Keratinocyte (primary cell): ENCODE data around the gene BBX. TPM values are rescaled to one million over a fixed set of nuclear protein-coding genes. Genes with fewer than 3 reads are reported as not detected.

Experiments
- DNase-seq: peaks from one replicate; pipeline ENCODE4 v3.0.0-alpha.2; 2011; ENCODE audit warnings: low read depth, missing footprints, low spot score
- FAIRE-seq: peaks from 2 replicates; lab custom pipeline; 2011; peaks lifted over from hg19 to GRCh38; lab: Jason Lieb, UNC
- H2AFZ ChIP-seq: 2 replicates; pipeline ENCODE4 v1.6.0; 2012; ENCODE audit warnings: low read length, control low read depth, inconsistent platforms; ENCODE audit not compliant: control insufficient read depth
- H3K27ac ChIP-seq: 2 replicates; pipeline ENCODE4 v1.5.1; 2011; ENCODE audit warnings: low read length; ENCODE audit not compliant: control insufficient read depth, insufficient read depth
- H3K27me3 ChIP-seq: 3 replicates; pipeline ENCODE4 v1.6.0; 2011; ENCODE audit warnings: low read length; ENCODE audit not compliant: control insufficient read depth, insufficient read depth; ENCODE audit errors: extremely low read depth
- H3K36me3 ChIP-seq, 2 experiments: 2 replicates in 1 of 2; 3 replicates in 1 of 2; pipeline ENCODE4 v1.5.1; 2011; ENCODE audit warnings: low read length in 2 of 2, mild to moderate bottlenecking in 1 of 2; ENCODE audit not compliant: control insufficient read depth in 2 of 2, insufficient read depth in 2 of 2; ENCODE audit errors: extremely low read depth in 1 of 2
- H3K4me1 ChIP-seq: 3 replicates; pipeline ENCODE4 v1.5.1; 2011; ENCODE audit warnings: low read length; ENCODE audit not compliant: control insufficient read depth, insufficient read depth; ENCODE audit errors: extremely low read depth
- H3K4me2 ChIP-seq: 3 replicates; pipeline ENCODE4 v1.6.0; 2011; ENCODE audit warnings: low read depth, low read length; ENCODE audit not compliant: control insufficient read depth, insufficient read depth; ENCODE audit errors: extremely low read depth
- H3K4me3 ChIP-seq, 3 experiments: fragments of 200-600 bp in 1 of 3; sonication (generic) in 1 of 3; 2 replicates in 2 of 3; 3 replicates in 1 of 3; pipeline ENCODE4 v1.5.1; 2011 to 2016; ENCODE audit warnings: low read length in 3 of 3, mild to moderate bottlenecking in 3 of 3, control low read depth in 2 of 3, inconsistent platforms in 1 of 3, low read depth in 1 of 3, mixed read lengths in 1 of 3, mixed run types in 1 of 3, moderate library complexity in 1 of 3; ENCODE audit not compliant: control insufficient read depth in 2 of 3, insufficient read depth in 2 of 3; ENCODE audit errors: extremely low read depth in 1 of 3
- H3K79me2 ChIP-seq: 2 replicates; pipeline ENCODE4 v1.6.0; 2012; ENCODE audit warnings: low read length; ENCODE audit not compliant: control insufficient read depth, insufficient read depth
- H3K9ac ChIP-seq: 3 replicates; pipeline ENCODE4 v1.6.0; 2011; ENCODE audit warnings: low read length; ENCODE audit not compliant: control insufficient read depth, insufficient read depth; ENCODE audit errors: extremely low read depth
- H3K9me1 ChIP-seq: 3 replicates; pipeline ENCODE4 v1.6.0; 2011; ENCODE audit warnings: low read length; ENCODE audit not compliant: control insufficient read depth, insufficient read depth; ENCODE audit errors: extremely low read depth
- H3K9me3 ChIP-seq: 2 replicates; pipeline ENCODE4 v1.5.1; 2012; ENCODE audit warnings: low read depth, low read length; ENCODE audit not compliant: control insufficient read depth
- H4K20me1 ChIP-seq: 3 replicates; pipeline ENCODE4 v1.6.0; 2011; ENCODE audit warnings: low read length; ENCODE audit not compliant: control insufficient read depth, insufficient read depth; ENCODE audit errors: extremely low read depth
- CTCF ChIP-seq, 3 experiments: IDR thresholded peaks in 1 of 3; conservative IDR thresholded peaks in 1 of 3; optimal IDR thresholded peaks in 1 of 3; 2 replicates in 2 of 3; 3 replicates in 1 of 3; pipeline versions ENCODE3 to v1.5.1; 2011; ENCODE audit warnings: low read length in 3 of 3, mild to moderate bottlenecking in 3 of 3, moderate library complexity in 2 of 3, control low read depth in 1 of 3, inconsistent platforms in 1 of 3; ENCODE audit not compliant: insufficient read depth in 2 of 3; ENCODE audit errors: extremely low read depth in 1 of 3
- EZH2 ChIP-seq: IDR thresholded peaks from one replicate; pipeline ENCODE4 v1.6.1; 2012; ENCODE audit warnings: inconsistent platforms, mild to moderate bottlenecking, low read length, moderate library complexity
- dilution Hi-C: fragments of 300-500 bp; cut with MboI; formaldehyde crosslinking; loops from one replicate; pipeline ENCODE4 v1.7.0; 2020; ENCODE audit warnings: low sequenced_read_pairs; ENCODE audit not compliant: extremely low pct_ligation_motif_present
- polyA plus RNA-seq, 5 experiments: library from polyadenylated mRNA; depleted of rRNA in 3 of 5; stranded (reverse) in 3 of 5; stranded (forward) in 1 of 5; unstranded in 1 of 5; fragments of >200 nt; gene quantifications; 1 replicate in 1 of 5; 2 replicates in 3 of 5; 3 replicates in 1 of 5; pipeline versions ENCODE4 v1.2.1 to v1.2.3, GENCODE V29; 2011 to 2012; ENCODE audit warnings: missing spikeins in 2 of 5, low read depth in 1 of 5, low replicate concordance in 1 of 5

Gene BBX
- polyA plus RNA-seq, 1 donor (not counting 4 experiments of a cell fraction or from before 2014, with no cell fraction given), result 43.4 TPM

GRCh38 chr3:107822308-107822707 is 299.5 kb downstream of the BBX start:
- no peaks in the 10 kb centered on the region for H3K9me3 ChIP-seq
- H3K4me3 ChIP-seq, result no peak overlapping the region
- no peaks in the 10 kb centered on the region for H3K36me3 ChIP-seq
- H2AFZ ChIP-seq, result no peak overlapping the region
- no peak overlapping the region for H3K4me2 ChIP-seq
- H4K20me1 ChIP-seq, result no peaks in the 10 kb centered on the region
- DNase-seq (no peak), FAIRE-seq (no peak)
- H3K27ac ChIP-seq, result no peak overlapping the region
- dilution Hi-C loops, result no loop called here
- no peaks in the 10 kb centered on the region for H3K79me2 ChIP-seq
- peaks cover 5% of the 10 kb centered on the region for H3K27me3 ChIP-seq
- TF ChIP-seq EZH2, result no peak
- no peak for TF ChIP-seq CTCF (optimal IDR thresholded peaks at IDR 0.05 in 1 of 3, IDR thresholded peaks at IDR 0.05 in 1 of 3, conservative IDR thresholded peaks at IDR 0.05 in 1 of 3; ENCODE audit: extremely low read depth in 1 of 3, insufficient read depth in 2 of 3, low read length in 3 of 3)
- no peaks in the 10 kb centered on the region for H3K4me1 ChIP-seq
- H3K9me1 ChIP-seq, result no peaks in the 10 kb centered on the region
- H3K9ac ChIP-seq, result no peak overlapping the region

GRCh38 chr3:107824822-107825371 is 302.1 kb downstream of the BBX start:
- DNase-seq (no peak), FAIRE-seq (no peak)
- H4K20me1 ChIP-seq, result no peaks in the 10 kb centered on the region
- no peak overlapping the region for H3K4me2 ChIP-seq
- H3K79me2 ChIP-seq, result no peaks in the 10 kb centered on the region
- TF ChIP-seq CTCF (optimal IDR thresholded peaks at IDR 0.05 in 1 of 3, IDR thresholded peaks at IDR 0.05 in 1 of 3, conservative IDR thresholded peaks at IDR 0.05 in 1 of 3; ENCODE audit: extremely low read depth in 1 of 3, insufficient read depth in 2 of 3, low read length in 3 of 3), result no peak
- no peak overlapping the region for H3K9ac ChIP-seq
- H3K9me1 ChIP-seq, result no peaks in the 10 kb centered on the region
- no peak overlapping the region for H3K4me3 ChIP-seq
- no peak overlapping the region for H3K27ac ChIP-seq
- H3K36me3 ChIP-seq, result no peaks in the 10 kb centered on the region
- no peaks in the 10 kb centered on the region for H3K4me1 ChIP-seq
- no peak overlapping the region for H2AFZ ChIP-seq
- peaks cover 5% of the 10 kb centered on the region for H3K27me3 ChIP-seq
- dilution Hi-C loops, result no loop called here
- no peaks in the 10 kb centered on the region for H3K9me3 ChIP-seq
